Peyer's patch (tissue), 4 donors: ENCODE results near the gene SGTB. TPM values are rescaled to one million over a fixed set of nuclear protein-coding genes. Genes with fewer than 3 reads are reported as not detected.
A peak's percentile ranks its signal among the peaks of the same experiment; 100 is the strongest.

Source experiments
- DNase-seq, 3 donors: peaks; one replicate each; pipeline ENCODE4 v3.0.0-alpha.2; 2017 to 2019
- H3K27ac ChIP-seq, 4 donors: fragments of 200-600 bp; sonication (generic); one replicate each; pipeline ENCODE4 v1.5.1; 2016 to 2019
- H3K27me3 ChIP-seq, 2 donors: fragments of 200-600 bp; sonication (generic); one replicate each; pipeline ENCODE4 v1.5.1; 2019
- H3K36me3 ChIP-seq, 3 donors: fragments of 200-600 bp; sonication (generic); one replicate each; pipeline ENCODE4 v1.5.1; 2016 to 2019
- H3K4me1 ChIP-seq, 4 donors: fragments of 200-600 bp; sonication (generic); one replicate each; pipeline ENCODE4 v1.5.1; 2016 to 2019
- H3K4me3 ChIP-seq, 4 donors: fragments of 200-600 bp; sonication (generic); 1 replicate in 3 of 4; 2 replicates in 1 of 4; pipeline ENCODE4 v1.5.1; 2016 to 2019; ENCODE audit warnings: mild to moderate bottlenecking in 1 of 4
- H3K9me3 ChIP-seq, 4 donors: fragments of 200-600 bp; sonication (generic); one replicate each; pipeline ENCODE4 v1.5.1; 2016 to 2019; ENCODE audit warnings: mild to moderate bottlenecking in 1 of 4
- POLR2A ChIP-seq, 2 donors: fragments of 450-650 bp; IDR thresholded peaks; one replicate each; pipeline ENCODE4 v1.5.1; 2017; ENCODE audit warnings: antibody characterized with exemption in 2 of 2, mild to moderate bottlenecking in 2 of 2, moderate library complexity in 2 of 2
- total RNA-seq, 4 donors: library from RNA; depleted of rRNA; stranded (reverse); fragments of >200 nt; gene quantifications; one replicate each; pipeline ENCODE4 v1.1.0, GENCODE V29; 2016
- TF ChIP-seq, protein P1 (sequence below), 6 experiments: fragments of 450-650 bp in 4 of 6; fragments of 200-600 bp in 2 of 6; sonication (generic) in 1 of 6; IDR thresholded peaks; one replicate each; pipeline ENCODE4 v1.5.1; 2017 to 2019; ENCODE audit warnings: antibody characterized with exemption in 6 of 6, mild to moderate bottlenecking in 3 of 6, moderate library complexity in 1 of 6

SGTB gene
- total RNA-seq, 4 donors from 2014 or later: 1.9 to 16.5 (median 2.1) TPM

DNA sequence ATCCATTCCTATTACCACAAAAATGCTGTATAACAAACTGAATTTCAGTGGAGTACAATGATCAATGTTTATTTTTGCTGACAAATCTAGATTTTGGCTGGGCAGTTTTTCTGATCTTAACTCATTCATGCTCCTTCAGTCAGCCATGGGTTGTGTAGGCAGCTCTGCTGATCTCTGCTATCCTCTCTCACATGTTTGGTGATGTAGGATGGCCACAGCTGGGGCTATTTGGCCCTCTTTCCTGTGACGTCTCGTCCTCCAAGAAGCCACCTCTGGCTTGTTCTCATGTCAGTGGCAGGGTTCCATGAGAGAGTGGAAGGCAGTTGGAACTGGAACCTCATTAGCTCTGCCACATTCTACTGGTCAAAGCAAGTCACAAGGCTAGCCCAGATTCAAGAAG, 9.0 kb upstream of the SGTB start:
- no peaks in the 10 kb centered on the region for H3K27me3 ChIP-seq
- TF ChIP-seq POLR2A (IDR thresholded peaks at IDR 0.05): no peak
- TF ChIP-seq, protein P1, sequence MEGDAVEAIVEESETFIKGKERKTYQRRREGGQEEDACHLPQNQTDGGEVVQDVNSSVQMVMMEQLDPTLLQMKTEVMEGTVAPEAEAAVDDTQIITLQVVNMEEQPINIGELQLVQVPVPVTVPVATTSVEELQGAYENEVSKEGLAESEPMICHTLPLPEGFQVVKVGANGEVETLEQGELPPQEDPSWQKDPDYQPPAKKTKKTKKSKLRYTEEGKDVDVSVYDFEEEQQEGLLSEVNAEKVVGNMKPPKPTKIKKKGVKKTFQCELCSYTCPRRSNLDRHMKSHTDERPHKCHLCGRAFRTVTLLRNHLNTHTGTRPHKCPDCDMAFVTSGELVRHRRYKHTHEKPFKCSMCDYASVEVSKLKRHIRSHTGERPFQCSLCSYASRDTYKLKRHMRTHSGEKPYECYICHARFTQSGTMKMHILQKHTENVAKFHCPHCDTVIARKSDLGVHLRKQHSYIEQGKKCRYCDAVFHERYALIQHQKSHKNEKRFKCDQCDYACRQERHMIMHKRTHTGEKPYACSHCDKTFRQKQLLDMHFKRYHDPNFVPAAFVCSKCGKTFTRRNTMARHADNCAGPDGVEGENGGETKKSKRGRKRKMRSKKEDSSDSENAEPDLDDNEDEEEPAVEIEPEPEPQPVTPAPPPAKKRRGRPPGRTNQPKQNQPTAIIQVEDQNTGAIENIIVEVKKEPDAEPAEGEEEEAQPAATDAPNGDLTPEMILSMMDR (IDR thresholded peaks at IDR 0.05): no peak

DNA sequence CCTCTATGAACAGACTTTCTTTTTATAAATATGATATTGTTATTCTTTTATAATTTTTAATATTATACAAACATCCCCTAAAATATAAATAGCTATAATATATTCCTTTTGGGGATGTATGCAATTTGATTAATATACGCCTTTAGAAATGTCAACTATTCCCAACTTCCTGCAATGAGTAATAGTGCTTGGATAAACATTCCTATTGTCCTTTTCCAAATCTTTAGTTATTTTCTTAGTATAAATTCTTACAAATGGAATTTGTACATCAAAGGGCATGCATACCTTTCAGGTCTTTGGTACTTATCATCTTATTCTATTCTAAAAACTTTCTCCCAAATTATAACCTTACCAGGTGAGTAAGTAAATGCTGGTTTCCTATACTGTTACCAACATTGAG, 6.3 kb upstream of the SGTB start:
- H3K27ac ChIP-seq: no peak overlapping the region
- no peaks in the 10 kb centered on the region for H3K36me3 ChIP-seq
- H3K4me1 ChIP-seq: no peaks in the 10 kb centered on the region
- H3K9me3 ChIP-seq: no peaks in the 10 kb centered on the region
- no peak for DNase-seq
- no peak overlapping the region for H3K4me3 ChIP-seq
- no peaks in the 10 kb centered on the region for H3K27me3 ChIP-seq
- TF ChIP-seq POLR2A (IDR thresholded peaks at IDR 0.05): no peak
- TF ChIP-seq, protein P1 (IDR thresholded peaks at IDR 0.05): no peak

More for the DNA sequence above, 9.0 kb upstream of the SGTB start:
- no peaks in the 10 kb centered on the region for H3K9me3 ChIP-seq
- H3K27ac ChIP-seq: no peak overlapping the region
- no peak overlapping the region for H3K4me3 ChIP-seq
- no peaks in the 10 kb centered on the region for H3K36me3 ChIP-seq
- no peak for DNase-seq
- H3K4me1 ChIP-seq: no peaks in the 10 kb centered on the region

DNA sequence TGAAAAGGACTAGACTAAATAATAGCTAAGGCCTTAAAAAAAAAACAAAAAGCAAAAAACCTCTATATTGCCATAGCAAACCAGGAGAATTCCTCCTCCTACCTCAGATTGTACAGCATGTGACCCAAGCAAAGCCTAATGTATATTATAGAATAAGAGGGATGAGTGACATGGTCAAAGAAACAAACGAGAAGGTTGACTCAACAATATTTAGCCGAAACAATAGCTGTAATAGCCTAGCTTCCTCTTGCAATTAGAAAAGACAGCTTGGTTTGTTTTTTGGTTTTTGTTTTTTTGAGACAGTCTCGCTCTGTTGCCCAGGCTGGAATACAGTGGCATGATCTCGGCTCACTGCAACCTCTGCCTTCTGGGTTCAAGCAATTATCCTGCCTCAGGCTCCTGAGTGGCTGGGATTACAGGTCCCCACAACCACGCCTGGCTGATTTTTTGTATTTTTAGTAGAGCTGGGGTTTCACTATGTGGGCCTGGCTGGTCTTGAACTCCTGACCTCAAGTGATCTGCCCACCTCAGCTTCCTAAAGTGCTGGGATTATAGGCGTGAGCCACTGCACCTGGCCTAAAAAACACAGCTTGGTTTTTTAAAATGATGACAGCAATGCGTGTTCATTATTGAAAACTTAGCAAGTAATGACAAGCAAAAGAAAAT, 5.7 kb upstream of the SGTB start:
- Histone ChIP-seq H3K4me3 (no peak overlapping the region), H3K27ac (no peak overlapping the region), H3K4me1 (no peaks in the 10 kb centered on the region), H3K27me3 (no peaks in the 10 kb centered on the region), H3K9me3 (no peaks in the 10 kb centered on the region), H3K36me3 (no peaks in the 10 kb centered on the region)
- TF ChIP-seq POLR2A (IDR thresholded peaks at IDR 0.05): no peak
- TF ChIP-seq, protein P1 (IDR thresholded peaks at IDR 0.05): no peak
- DNase-seq: no peak

DNA sequence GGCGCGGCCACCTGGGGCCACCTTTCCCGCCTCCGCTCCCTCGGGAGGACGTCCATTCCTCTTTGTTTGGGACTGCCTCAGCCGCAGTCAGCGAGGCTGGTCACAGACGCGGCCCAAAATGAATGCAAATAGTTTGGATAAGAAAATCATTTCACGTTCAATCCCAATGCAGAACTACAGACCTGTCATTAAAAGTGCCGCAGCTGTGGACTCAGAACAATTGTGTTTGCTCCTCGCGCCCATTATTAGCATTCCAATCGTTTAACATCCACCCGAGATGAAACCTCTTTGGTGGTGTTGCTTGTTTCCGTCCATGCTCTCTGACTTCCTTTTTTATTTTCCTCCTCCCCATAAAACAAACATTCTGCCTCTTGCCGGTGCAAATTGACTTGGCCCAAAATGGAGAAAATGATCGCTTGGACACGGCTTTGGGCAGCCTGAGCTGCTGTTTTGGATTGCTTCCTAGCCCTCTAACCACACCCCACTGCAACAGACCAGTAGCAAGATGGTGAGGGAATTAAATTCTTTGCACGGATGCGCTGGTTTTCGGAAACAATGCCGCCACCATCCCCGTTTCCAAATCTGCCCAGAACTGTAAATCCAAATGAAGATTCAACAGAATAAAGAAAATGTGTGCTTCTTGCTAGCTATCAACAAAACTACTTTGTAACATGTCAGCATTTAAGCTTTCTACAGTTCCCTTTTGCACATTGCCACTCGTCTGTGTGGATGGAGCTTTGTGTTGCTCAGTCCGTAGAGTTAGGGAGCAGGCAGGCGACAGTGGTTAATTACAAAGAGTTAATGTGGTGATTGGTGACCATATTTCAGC, 880 bp upstream of the SGTB start:
- Histone ChIP-seq H3K4me1 (peaks cover 0 to 6% (median 2%) of the 10 kb centered on the region in 4 donors), H3K9me3 (no peaks in the 10 kb centered on the region), H3K27ac (peak overlapping the region; percentile 41 to 92 (median 80)), H3K27me3 (no peaks in the 10 kb centered on the region), H3K36me3 (no peaks in the 10 kb centered on the region), H3K4me3 (peak overlapping the region; percentile 91 to 99 (median 96))
- no peak for DNase-seq
- TF ChIP-seq, protein P1 (IDR thresholded peaks at IDR 0.05): no peak
- no peak for TF ChIP-seq POLR2A (IDR thresholded peaks at IDR 0.05)

DNA sequence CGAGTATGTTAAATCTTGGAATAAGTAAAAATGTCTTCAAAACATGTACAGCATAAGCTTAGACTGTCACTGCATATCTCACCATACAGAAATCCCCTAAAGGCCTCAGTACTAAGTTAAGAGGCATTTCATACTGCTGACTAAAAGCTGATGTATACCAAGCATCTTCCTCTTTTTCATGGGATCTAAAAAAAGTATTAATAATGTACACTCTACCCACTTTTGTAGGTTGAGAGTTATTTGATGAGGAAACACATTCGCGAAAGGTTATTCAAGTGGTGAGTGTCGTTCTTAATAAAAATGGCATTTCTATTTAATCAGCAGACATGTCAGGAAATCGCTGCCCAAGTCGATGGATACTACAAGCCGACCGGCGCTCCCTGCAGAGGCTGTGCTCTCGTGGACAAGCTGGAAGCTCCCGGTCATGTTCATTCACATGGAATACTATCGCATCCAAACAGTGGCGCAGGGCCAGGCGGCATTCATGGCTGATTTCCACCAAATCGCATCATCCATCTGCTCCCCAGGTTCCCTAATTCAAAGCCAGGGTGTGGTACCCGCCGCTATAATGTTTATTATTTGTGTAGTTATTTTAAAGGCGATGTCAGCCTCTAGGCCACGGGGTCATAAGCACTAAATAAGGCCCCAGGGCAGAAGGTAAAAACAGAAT, 724 bp downstream of the SGTB start:
- no peak for TF ChIP-seq POLR2A (IDR thresholded peaks at IDR 0.05)
- TF ChIP-seq, protein P1 (IDR thresholded peaks at IDR 0.05): no peak
- H3K4me1 ChIP-seq: peaks cover 0 to 6% (median 2%) of the 10 kb centered on the region in 4 donors
- no peaks in the 10 kb centered on the region for H3K9me3 ChIP-seq
- peak; percentile 36 to 63 (median 55) for DNase-seq
- no peaks in the 10 kb centered on the region for H3K27me3 ChIP-seq
- no peaks in the 10 kb centered on the region for H3K36me3 ChIP-seq
- H3K27ac ChIP-seq: peak overlapping the region; percentile 79 to 92 (median 82)
- peak overlapping the region; percentile 91 to 99 (median 96) for H3K4me3 ChIP-seq
